HepG2 (cell line): Measurements from ENCODE around the gene TNPO3. TPM values are rescaled to one million over a fixed set of nuclear protein-coding genes. Genes with fewer than 3 reads are reported as not detected.

Experiments used
- ATAC-seq: fragments of 200-7000 bp; cut with Tn5 transposase; 3 replicates; pipeline ENCODE4 v1.9.1; 2020; ENCODE audit warnings: mild to moderate bottlenecking, moderate library complexity
- BruUV-seq: library from RNA; stranded (reverse); fragments of 400-500 nt; replicated peaks from 2 replicates; lab custom pipeline; 2021; lab: Mats Ljungman, UMichigan
- CTCF ChIA-PET: fragments of 300-600 bp; formaldehyde crosslinking; extraction: SDS; loops from one replicate; lab custom pipeline; 2021; ENCODE audit warnings: low total read pairs, inconsistent platforms, low intra/inter-chr PET ratio; lab: Yijun Ruan, JAX
- POLR2A ChIA-PET: fragments of 350-600 bp; sonication (Branson Sonifier 250); formaldehyde crosslinking; loops from one replicate; lab custom pipeline; 2020; ENCODE audit warnings: antibody characterized with exemption, inconsistent platforms; lab: Yijun Ruan, JAX
- DNase-seq: peaks from one replicate; pipeline ENCODE4 v3.0.0-alpha.2; 2015; ENCODE audit warnings: low spot score
- FAIRE-seq: peaks from 3 replicates; lab custom pipeline; 2011; peaks lifted over from hg19 to GRCh38; lab: Jason Lieb, UNC
- H2AFZ ChIP-seq: one replicate; pipeline ENCODE4 v1.6.1; 2011; ENCODE audit warnings: low read length, inconsistent platforms
- H3K27ac ChIP-seq: fragments of 300-600 bp; 3 replicates; pipeline ENCODE4 v1.8.0; 2011; ENCODE audit warnings: mixed run types, mild to moderate bottlenecking, mixed read lengths, low read length, inconsistent platforms; ENCODE audit not compliant: insufficient read depth; ENCODE audit errors: extremely low read length
- H3K27me3 ChIP-seq, 2 experiments: fragments of 200-600 bp in 1 of 2; 2 replicates in 1 of 2; 3 replicates in 1 of 2; pipeline versions ENCODE4 v1.6.0 to v1.8.0; 2011; ENCODE audit warnings: low read length in 2 of 2, mild to moderate bottlenecking in 2 of 2, moderate library complexity in 2 of 2, inconsistent platforms in 1 of 2; ENCODE audit not compliant: insufficient read depth in 2 of 2, control insufficient read depth in 1 of 2
- H3K36me3 ChIP-seq, 2 experiments: fragments of 200-600 bp in 1 of 2; replicated peaks in 1 of 2; 2 replicates in 1 of 2; 3 replicates in 1 of 2; pipeline versions ENCODE4 v1.5.1 to v1.8.0; 2011; ENCODE audit warnings: low read length in 2 of 2, inconsistent platforms in 1 of 2; ENCODE audit not compliant: insufficient read depth in 2 of 2, control insufficient read depth in 1 of 2
- H3K4me1 ChIP-seq: 2 replicates; pipeline ENCODE4 v1.5.1; 2012; ENCODE audit warnings: low read length, inconsistent platforms; ENCODE audit not compliant: insufficient read depth
- H3K4me2 ChIP-seq: 2 replicates; pipeline ENCODE4 v1.6.0; 2011; ENCODE audit warnings: low read depth, low read length, inconsistent platforms
- H3K4me3 ChIP-seq, 3 experiments: fragments of 200-600 bp in 1 of 3; sonication (generic), shearing (Covaris generic) in 1 of 3; replicated peaks in 1 of 3; 2 replicates each; pipeline ENCODE4 v1.5.1; 2011 to 2016; ENCODE audit warnings: low read length in 3 of 3, inconsistent platforms in 2 of 3, low read depth in 2 of 3, mild to moderate bottlenecking in 2 of 3, control low read depth in 1 of 3, mixed read lengths in 1 of 3; ENCODE audit not compliant: insufficient read depth in 1 of 3
- H3K79me2 ChIP-seq: one replicate; pipeline ENCODE4 v1.6.1; 2011; ENCODE audit warnings: low read length, inconsistent platforms; ENCODE audit not compliant: insufficient read depth
- H3K9ac ChIP-seq: 2 replicates; pipeline ENCODE4 v1.6.0; 2011; ENCODE audit warnings: mild to moderate bottlenecking, low read depth, low read length, inconsistent platforms; ENCODE audit not compliant: insufficient read depth
- H3K9me3 ChIP-seq: 2 replicates; pipeline ENCODE4 v1.5.1; 2012; ENCODE audit warnings: mild to moderate bottlenecking, low read length
- H4K20me1 ChIP-seq: 2 replicates; pipeline ENCODE4 v1.6.0; 2011; ENCODE audit warnings: inconsistent platforms, mild to moderate bottlenecking, low read length, moderate library complexity; ENCODE audit not compliant: insufficient read depth
- ETV5 ChIP-seq: IDR thresholded peaks from 2 replicates; pipeline ENCODE4 v1.6.1; 2018; ENCODE audit warnings: missing biosample characterization, missing genetic modification reagents, inconsistent platforms, borderline replicate concordance
- FOXK2 ChIP-seq: fragments of 450-650 bp; IDR thresholded peaks from 2 replicates; pipeline ENCODE4 v1.6.1; 2016
- KLF13 ChIP-seq: sonication (generic); formaldehyde crosslinking; IDR thresholded peaks from 2 replicates; pipeline ENCODE4 v1.4.0; 2020; ENCODE audit warnings: mild to moderate bottlenecking, missing genetic modification reagents
- MAFG ChIP-seq: sonication (generic); formaldehyde crosslinking; IDR thresholded peaks from 2 replicates; pipeline ENCODE4 v1.5.1; 2020; ENCODE audit warnings: mild to moderate bottlenecking, missing genetic modification reagents
- MAZ ChIP-seq, 2 experiments: sonication (generic) in 1 of 2; formaldehyde crosslinking in 1 of 2; IDR thresholded peaks; 2 replicates each; pipeline versions ENCODE4 v1.5.0 to v1.6.1; 2012 to 2020; ENCODE audit warnings: low read depth in 2 of 2, mild to moderate bottlenecking in 2 of 2, borderline replicate concordance in 1 of 2, improper control_type of control experiment in 1 of 2, low read length in 1 of 2, missing genetic modification reagents in 1 of 2, moderate library complexity in 1 of 2
- PHB2 ChIP-seq: fragments of 450-650 bp; IDR thresholded peaks from 2 replicates; pipeline ENCODE4 v1.6.1; 2018; ENCODE audit not compliant: partially characterized antibody
- SAFB2 ChIP-seq: sonication (generic); formaldehyde crosslinking; IDR thresholded peaks from 2 replicates; pipeline ENCODE4 v1.5.1; 2020; ENCODE audit warnings: missing genetic modification reagents, low read depth, mild to moderate bottlenecking, borderline replicate concordance
- TCF12 ChIP-seq, 2 experiments: fragments of 450-650 bp in 1 of 2; sonication (generic) in 1 of 2; formaldehyde crosslinking in 1 of 2; IDR thresholded peaks; 2 replicates each; pipeline versions ENCODE4 v1.6.1 to v1.8.0; 2017 to 2022; ENCODE audit warnings: antibody characterized with exemption in 1 of 2, mild to moderate bottlenecking in 1 of 2, missing genetic modification reagents in 1 of 2, moderate library complexity in 1 of 2
- XBP1 ChIP-seq: sonication (generic); formaldehyde crosslinking; IDR thresholded peaks from 2 replicates; pipeline ENCODE4 v1.5.0; 2020; ENCODE audit warnings: missing genetic modification reagents
- ZHX1 ChIP-seq: sonication (generic); formaldehyde crosslinking; IDR thresholded peaks from 2 replicates; pipeline ENCODE4 v1.8.1; 2022; ENCODE audit warnings: low read depth, mild to moderate bottlenecking, missing genetic modification reagents
- ZNF10 ChIP-seq: sonication (generic); formaldehyde crosslinking; IDR thresholded peaks from 2 replicates; pipeline ENCODE4 v1.4.0; 2020; ENCODE audit warnings: mild to moderate bottlenecking, low read depth, missing genetic modification reagents, borderline replicate concordance
- ZNF224 ChIP-seq: sonication (generic); formaldehyde crosslinking; IDR thresholded peaks from 2 replicates; pipeline ENCODE4 v1.5.0; 2020; ENCODE audit warnings: mild to moderate bottlenecking, missing genetic modification reagents
- ZNF430 ChIP-seq: sonication (generic); formaldehyde crosslinking; IDR thresholded peaks from 2 replicates; pipeline ENCODE4 v1.9.0; 2021; ENCODE audit warnings: mild to moderate bottlenecking, missing genetic modification reagents
- ZNF564 ChIP-seq: sonication (generic); formaldehyde crosslinking; IDR thresholded peaks from 2 replicates; pipeline ENCODE4 v1.8.1; 2023; ENCODE audit warnings: mild to moderate bottlenecking, missing genetic modification reagents
- ZNF703 ChIP-seq: sonication (generic); formaldehyde crosslinking; IDR thresholded peaks from 2 replicates; pipeline ENCODE4 v1.5.1; 2020; ENCODE audit warnings: missing genetic modification reagents, mild to moderate bottlenecking, moderate library complexity, borderline replicate concordance
- ZNF770 ChIP-seq: sonication (generic); formaldehyde crosslinking; IDR thresholded peaks from 2 replicates; pipeline ENCODE4 v1.5.0; 2020; ENCODE audit warnings: mild to moderate bottlenecking, missing genetic modification reagents
- WGBS: methylation state at CpG from one replicate; pipeline ENCODE4 v1.1.6; 2017; ENCODE audit warnings: low lambda C conversion rate; 5-methylcytosine and 5-hydroxymethylcytosine counted together
- in situ Hi-C: cut with HindIII; loops from 2 replicates; pipeline ENCODE4 v1.10.0; 2017; ENCODE audit warnings: low pct_unique_long_range_greater_than_20kb; ENCODE audit not compliant: extremely low pct_ligation_motif_present
- intact Hi-C: fragments of 100-400 bp; cut with micrococcal nuclease; formaldehyde crosslinking; loops from one replicate; pipeline ENCODE4 v1.10.0; 2022; ENCODE audit not compliant: unreplicated experiment
- polyA plus RNA-seq, 8 experiments: library from polyadenylated mRNA; depleted of rRNA in 3 of 8; stranded (reverse) in 7 of 8; unstranded in 1 of 8; fragments of >200 nt; fragmentation: Illumina TruSeq in 4 of 8; extraction: Trizol in 4 of 8; gene quantifications; 2 replicates each; pipeline versions ENCODE4 v1.2.1 to v1.2.3, GENCODE V29; 2011 to 2016; ENCODE audit warnings: low read depth in 4 of 8, missing spikeins in 1 of 8, mixed read lengths in 1 of 8; ENCODE audit not compliant: insufficient read depth in 1 of 8
- total RNA-seq, 5 experiments: library from RNA; depleted of rRNA; stranded (reverse); fragments of >200 nt; fragmentation: Illumina TruSeq; extraction: Trizol; gene quantifications; 2 replicates each; pipeline ENCODE4 v1.2.3, GENCODE V29; 2016; ENCODE audit warnings: low read depth in 1 of 5
- TF ChIP-seq, protein P1 (sequence below): sonication (generic); formaldehyde crosslinking; IDR thresholded peaks from 2 replicates; pipeline ENCODE4 v1.9.0; 2021; ENCODE audit warnings: missing genetic modification reagents, mild to moderate bottlenecking, borderline replicate concordance

Gene TNPO3
- total and polyA plus RNA-seq, 2 of the 13 experiments (the other 11 are each of a cell fraction or from before 2014, with no cell fraction given), result 23.8 to 44.6 TPM

- BruUV-seq, result no TSS peak
- no peak overlapping the region for H3K4me3 ChIP-seq
- peaks cover 4 to 17% of the 10 kb centered on the region in 2 experiments; a peak in 4 of 5 replicates for H3K36me3 ChIP-seq
- no peak overlapping the region for H3K4me2 ChIP-seq
- WGBS, result 100% methylated on average over 3 of the region's 3 CpGs
- intact Hi-C loops, result no loop called here
- H2AFZ ChIP-seq, result no peak overlapping the region
- POLR2A ChIA-PET, result no interaction called here
- no peaks in the 10 kb centered on the region; the same call in 1 of the 2 replicates for H4K20me1 ChIP-seq
- FAIRE-seq (no peak), ATAC-seq (no peak), DNase-seq (no peak)
- no peaks in the 10 kb centered on the region for H3K9me3 ChIP-seq
- H3K9ac ChIP-seq, result no peak overlapping the region
- in situ Hi-C loops, result no loop called here
- no peaks in the 10 kb centered on the region for H3K27me3 ChIP-seq
- CTCF ChIA-PET, result no interaction called here
- no peaks in the 10 kb centered on the region for H3K4me1 ChIP-seq
- H3K27ac ChIP-seq, result no peak overlapping the region
- H3K79me2 ChIP-seq, result peaks cover 59% of the 10 kb centered on the region
- TF ChIP-seq MAZ (IDR thresholded peaks at IDR 0.05; ENCODE audit: borderline replicate concordance, low read depth, low read length) (no peak), MAZ (CRISPR knock-in tag; IDR thresholded peaks at IDR 0.05; ENCODE audit: low read depth) (no peak), ETV5 (no peak), ZNF564 (CRISPR knock-in tag) (no peak), XBP1 (CRISPR knock-in tag) (no peak), MAFG (CRISPR knock-in tag) (no peak), ZHX1 (CRISPR knock-in tag) (no peak), ZNF224 (CRISPR knock-in tag) (no peak), FOXK2 (no peak), KLF13 (CRISPR knock-in tag) (no peak), ZNF770 (no peak), ZNF703 (CRISPR knock-in tag) (no peak), ZNF430 (CRISPR knock-in tag) (no peak), ZNF10 (CRISPR knock-in tag) (no peak), SAFB2 (CRISPR knock-in tag) (no peak), TCF12 (IDR thresholded peaks at IDR 0.05) (no peak), TCF12 (CRISPR knock-in tag; IDR thresholded peaks at IDR 0.05) (no peak), PHB2 (no peak)
- TF ChIP-seq, protein P1, sequence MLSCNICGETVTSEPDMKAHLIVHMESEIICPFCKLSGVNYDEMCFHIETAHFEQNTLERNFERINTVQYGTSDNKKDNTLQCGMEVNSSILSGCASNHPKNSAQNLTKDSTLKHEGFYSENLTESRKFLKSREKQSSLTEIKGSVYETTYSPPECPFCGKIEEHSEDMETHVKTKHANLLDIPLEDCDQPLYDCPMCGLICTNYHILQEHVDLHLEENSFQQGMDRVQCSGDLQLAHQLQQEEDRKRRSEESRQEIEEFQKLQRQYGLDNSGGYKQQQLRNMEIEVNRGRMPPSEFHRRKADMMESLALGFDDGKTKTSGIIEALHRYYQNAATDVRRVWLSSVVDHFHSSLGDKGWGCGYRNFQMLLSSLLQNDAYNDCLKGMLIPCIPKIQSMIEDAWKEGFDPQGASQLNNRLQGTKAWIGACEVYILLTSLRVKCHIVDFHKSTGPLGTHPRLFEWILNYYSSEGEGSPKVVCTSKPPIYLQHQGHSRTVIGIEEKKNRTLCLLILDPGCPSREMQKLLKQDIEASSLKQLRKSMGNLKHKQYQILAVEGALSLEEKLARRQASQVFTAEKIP (CRISPR knock-in tag), result no peak
Observed at GRCh38 chr7:129024125-129024524, 30.8 kb downstream of the TNPO3 start.
